Endothelial cell of umbilical vein (primary cell): Measurements from ENCODE around the gene PSMD14. TPM values are rescaled to one million over a fixed set of nuclear protein-coding genes. Genes with fewer than 3 reads are reported as not detected.

Experiments
- BruUV-seq: library from RNA; stranded (reverse); fragments of 400-500 nt; replicated peaks from 2 replicates; lab custom pipeline; 2021; lab: Mats Ljungman, UMichigan
- CTCF ChIA-PET: fragments of 300-600, 350-600 bp; sonication (Branson Sonifier 250); formaldehyde crosslinking; loops from one replicate; lab custom pipeline; 2021; ENCODE audit warnings: antibody characterized with exemption, inconsistent platforms; lab: Charles Lee
- POLR2A ChIA-PET: fragments of 300-600, 350-600 bp; sonication (Branson Sonifier 250); formaldehyde crosslinking; loops from one replicate; lab custom pipeline; 2021; ENCODE audit warnings: antibody characterized with exemption, inconsistent platforms; lab: Charles Lee
- DNase-seq: peaks from one replicate; pipeline ENCODE4 v3.0.0-alpha.2; 2011; ENCODE audit warnings: low read depth, low spot score
- FAIRE-seq: peaks from 2 replicates; lab custom pipeline; 2011; peaks lifted over from hg19 to GRCh38; lab: Jason Lieb, UNC
- H2AFZ ChIP-seq: 2 replicates; pipeline ENCODE4 v1.6.0; 2012; ENCODE audit warnings: low read depth, low read length, control low read depth, inconsistent platforms
- H3K27ac ChIP-seq: 2 replicates; pipeline ENCODE4 v1.5.1; 2011; ENCODE audit warnings: low read depth, mild to moderate bottlenecking, control low read depth, low read length, moderate library complexity; ENCODE audit not compliant: insufficient read depth
- H3K27me3 ChIP-seq, 2 experiments: 2 replicates each; pipeline versions ENCODE4 v1.6.0 to v1.6.1; 2011; ENCODE audit warnings: low read length in 2 of 2, mixed read lengths in 1 of 2; ENCODE audit not compliant: control insufficient read depth in 2 of 2, insufficient read depth in 2 of 2
- H3K36me3 ChIP-seq, 2 experiments: 2 replicates in 1 of 2; 3 replicates in 1 of 2; pipeline ENCODE4 v1.5.1; 2011; ENCODE audit warnings: low read length in 2 of 2, mild to moderate bottlenecking in 1 of 2, moderate library complexity in 1 of 2; ENCODE audit not compliant: control insufficient read depth in 2 of 2, insufficient read depth in 2 of 2; ENCODE audit errors: extremely low read depth in 1 of 2
- H3K4me1 ChIP-seq: 3 replicates; pipeline ENCODE4 v1.5.1; 2011; ENCODE audit warnings: mild to moderate bottlenecking, low read length; ENCODE audit not compliant: control insufficient read depth, insufficient read depth; ENCODE audit errors: extremely low read depth
- H3K4me2 ChIP-seq: 2 replicates; pipeline ENCODE4 v1.6.1; 2011; ENCODE audit warnings: low read length, control low read depth, mixed read lengths; ENCODE audit not compliant: insufficient read depth
- H3K4me3 ChIP-seq, 3 experiments: fragments of 200-600 bp in 1 of 3; sonication (generic), shearing (Covaris generic) in 1 of 3; replicated peaks in 1 of 3; 2 replicates each; pipeline ENCODE4 v1.5.1; 2011 to 2016; ENCODE audit warnings: control low read depth in 3 of 3, low read length in 3 of 3, mild to moderate bottlenecking in 2 of 3, inconsistent platforms in 1 of 3, low read depth in 1 of 3, moderate library complexity in 1 of 3; ENCODE audit not compliant: insufficient read depth in 1 of 3
- H3K79me2 ChIP-seq: 2 replicates; pipeline ENCODE4 v1.6.0; 2012; ENCODE audit warnings: low read length, inconsistent platforms; ENCODE audit not compliant: control insufficient read depth, insufficient read depth
- H3K9ac ChIP-seq: replicated peaks from 2 replicates; pipeline ENCODE3; 2011; ENCODE audit warnings: low read length, control low read depth; ENCODE audit not compliant: insufficient read depth; ENCODE audit errors: extremely low read depth
- H3K9me1 ChIP-seq: replicated peaks from 3 replicates; pipeline ENCODE4 v1.6.0; 2011; ENCODE audit warnings: mild to moderate bottlenecking, low read length; ENCODE audit not compliant: control insufficient read depth, insufficient read depth; ENCODE audit errors: extremely low read depth
- H3K9me3 ChIP-seq: replicated peaks from 2 replicates; pipeline ENCODE4 v1.5.1; 2012; ENCODE audit warnings: low read length, inconsistent platforms; ENCODE audit not compliant: control insufficient read depth, insufficient read depth
- H4K20me1 ChIP-seq: replicated peaks from 2 replicates; pipeline ENCODE3; 2011; ENCODE audit warnings: mild to moderate bottlenecking, low read length; ENCODE audit not compliant: control insufficient read depth, insufficient read depth; ENCODE audit errors: extremely low read depth
- EZH2 ChIP-seq: IDR thresholded peaks from 2 replicates; pipeline ENCODE4 v1.6.1; 2012; ENCODE audit warnings: borderline replicate concordance, low read depth, mild to moderate bottlenecking, moderate library complexity, low read length, inconsistent platforms; ENCODE audit not compliant: severe bottlenecking
- FOS ChIP-seq: IDR thresholded peaks from 2 replicates; pipeline ENCODE4 v1.6.1; 2011; ENCODE audit warnings: mild to moderate bottlenecking, low read length, moderate library complexity, borderline replicate concordance; ENCODE audit not compliant: insufficient read depth
- GATA2 ChIP-seq: IDR thresholded peaks from 2 replicates; pipeline ENCODE4 v1.7.0; 2011; ENCODE audit warnings: low read depth, mild to moderate bottlenecking, moderate library complexity, mixed read lengths, low read length; ENCODE audit not compliant: insufficient read length, insufficient read depth
- JUN ChIP-seq: IDR thresholded peaks from 2 replicates; pipeline ENCODE4 v1.6.1; 2011; ENCODE audit warnings: borderline replicate concordance, low read depth; ENCODE audit not compliant: insufficient read length, insufficient read depth
- MYC ChIP-seq: IDR thresholded peaks from one replicate; pipeline ENCODE4 v1.6.1; 2011; ENCODE audit warnings: mild to moderate bottlenecking, low read depth, low read length
- POLR2A ChIP-seq: IDR thresholded peaks from 2 replicates; pipeline ENCODE4 v1.6.1; 2012; ENCODE audit warnings: low read depth, mild to moderate bottlenecking, control low read depth, low read length
- POLR2AphosphoS5 ChIP-seq: IDR thresholded peaks from 2 replicates; pipeline ENCODE4 v1.6.1; 2012; ENCODE audit warnings: low read depth, mild to moderate bottlenecking, control low read depth, low read length, moderate library complexity; ENCODE audit not compliant: insufficient read depth
- dilution Hi-C: fragments of 300-500 bp; cut with MboI; formaldehyde crosslinking; loops from one replicate; pipeline ENCODE4 v1.15.0; 2019; ENCODE audit warnings: low sequenced_read_pairs; ENCODE audit not compliant: extremely low pct_ligation_motif_present
- intact Hi-C: fragments of 100-400 bp; cut with micrococcal nuclease; formaldehyde crosslinking; loops from one replicate; pipeline ENCODE4 v1.10.0; 2022
- polyA plus RNA-seq, 4 experiments: library from polyadenylated mRNA; depleted of rRNA in 3 of 4; stranded (reverse) in 3 of 4; unstranded in 1 of 4; fragments of >200 nt; gene quantifications; 2 replicates each; pipeline versions ENCODE4 v1.2.1 to v1.2.3, GENCODE V29; 2011 to 2012; ENCODE audit warnings: missing spikeins in 1 of 4
- total RNA-seq: library from RNA; stranded (reverse); gene quantifications from 2 replicates; pipeline ENCODE4 v1.2.3, GENCODE V29; 2021
- TF ChIP-seq, protein P1 (sequence below), 2 donors: IDR thresholded peaks; 1 replicate in 1 of 2; 2 replicates in 1 of 2; pipeline ENCODE4 v1.5.1; 2011; ENCODE audit warnings: low read length in 2 of 2, mild to moderate bottlenecking in 2 of 2, moderate library complexity in 2 of 2, control low read depth in 1 of 2, inconsistent platforms in 1 of 2, low read depth in 1 of 2; ENCODE audit not compliant: insufficient read depth in 1 of 2; ENCODE audit errors: extremely low read depth in 1 of 2
- TF ChIP-seq, protein P2 (sequence below): IDR thresholded peaks from 2 replicates; pipeline ENCODE4 v1.6.1; 2011; ENCODE audit not compliant: insufficient read depth, insufficient read length

The PSMD14 gene
- total and polyA plus RNA-seq, 2 donors (not counting 3 experiments of a cell fraction or from before 2014, with no cell fraction given): 47.6 to 85.4 TPM

- DNase-seq (no peak), FAIRE-seq (no peak)
- Histone ChIP-seq H3K27me3 (no peaks in the 10 kb centered on the region), H3K4me2 (no peak overlapping the region), H3K79me2 (peaks cover 92% of the 10 kb centered on the region), H3K27ac (no peak overlapping the region), H2AFZ (no peak overlapping the region), H3K9ac (no peak overlapping the region), H3K9me3 (no peaks in the 10 kb centered on the region), H3K9me1 (no peaks in the 10 kb centered on the region), H3K4me3 (no peak overlapping the region), H3K36me3 (peaks cover 2 to 10% of the 10 kb centered on the region in 2 experiments), H4K20me1 (peaks cover 3% of the 10 kb centered on the region), H3K4me1 (no peaks in the 10 kb centered on the region)
- dilution Hi-C loops (no loop called here), intact Hi-C loops (no loop called here)
- TF ChIP-seq FOS: no peak
- TF ChIP-seq POLR2A: no peak
- no peak for TF ChIP-seq GATA2
- TF ChIP-seq POLR2AphosphoS5: no peak
- TF ChIP-seq, protein P1, sequence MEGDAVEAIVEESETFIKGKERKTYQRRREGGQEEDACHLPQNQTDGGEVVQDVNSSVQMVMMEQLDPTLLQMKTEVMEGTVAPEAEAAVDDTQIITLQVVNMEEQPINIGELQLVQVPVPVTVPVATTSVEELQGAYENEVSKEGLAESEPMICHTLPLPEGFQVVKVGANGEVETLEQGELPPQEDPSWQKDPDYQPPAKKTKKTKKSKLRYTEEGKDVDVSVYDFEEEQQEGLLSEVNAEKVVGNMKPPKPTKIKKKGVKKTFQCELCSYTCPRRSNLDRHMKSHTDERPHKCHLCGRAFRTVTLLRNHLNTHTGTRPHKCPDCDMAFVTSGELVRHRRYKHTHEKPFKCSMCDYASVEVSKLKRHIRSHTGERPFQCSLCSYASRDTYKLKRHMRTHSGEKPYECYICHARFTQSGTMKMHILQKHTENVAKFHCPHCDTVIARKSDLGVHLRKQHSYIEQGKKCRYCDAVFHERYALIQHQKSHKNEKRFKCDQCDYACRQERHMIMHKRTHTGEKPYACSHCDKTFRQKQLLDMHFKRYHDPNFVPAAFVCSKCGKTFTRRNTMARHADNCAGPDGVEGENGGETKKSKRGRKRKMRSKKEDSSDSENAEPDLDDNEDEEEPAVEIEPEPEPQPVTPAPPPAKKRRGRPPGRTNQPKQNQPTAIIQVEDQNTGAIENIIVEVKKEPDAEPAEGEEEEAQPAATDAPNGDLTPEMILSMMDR (IDR thresholded peaks at IDR 0.05; ENCODE audit: extremely low read depth in 1 of 2, insufficient read depth in 1 of 2, low read depth in 1 of 2, low read length in 2 of 2): no peak
- TF ChIP-seq MYC: no peak
- no peak for TF ChIP-seq EZH2
- TF ChIP-seq, protein P2, sequence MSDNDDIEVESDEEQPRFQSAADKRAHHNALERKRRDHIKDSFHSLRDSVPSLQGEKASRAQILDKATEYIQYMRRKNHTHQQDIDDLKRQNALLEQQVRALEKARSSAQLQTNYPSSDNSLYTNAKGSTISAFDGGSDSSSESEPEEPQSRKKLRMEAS: no peak
- TF ChIP-seq JUN: no peak
- ChIA-PET CTCF (interaction anchor here (1.3 kb wide), 1 partner anchor 9 kb away, joined by 5 read pairs; the partner anchor contains the start of gene PSMD14), POLR2A (no interaction called here)
- BruUV-seq: no TSS peak
These were observed 8.5 kb downstream of the PSMD14 start for GRCh38 chr2:161316701-161317100.
